GM12878 (cell line): ENCODE results near the gene COL4A2. TPM values are rescaled to one million over a fixed set of nuclear protein-coding genes. Genes with fewer than 3 reads are reported as not detected.

Source experiments
- ATAC-seq: fragments of 200-7000 bp; cut with Tn5 transposase; 3 replicates; pipeline ENCODE4 v1.9.1; 2020; ENCODE audit warnings: mild to moderate bottlenecking, moderate library complexity
- BruUV-seq: library from RNA; stranded (reverse); fragments of 400-500 nt; replicated peaks from 2 replicates; lab custom pipeline; 2021; lab: Mats Ljungman, UMichigan
- CTCF ChIA-PET: fragments of 300-600 bp; sonication (Branson Sonifier 250); formaldehyde crosslinking; extraction: SDS; loops from one replicate; lab custom pipeline; 2021; ENCODE audit warnings: inconsistent platforms; lab: Yijun Ruan, JAX
- POLR2A ChIA-PET: fragments of 350-600 bp; formaldehyde crosslinking; extraction: SDS; loops from one replicate; lab custom pipeline; 2021; ENCODE audit warnings: inconsistent platforms; lab: Charles Lee
- RAD21 ChIA-PET: fragments of 300-600 bp; sonication (Branson Sonifier 250); formaldehyde crosslinking; loops from one replicate; lab custom pipeline; 2023; ENCODE audit warnings: antibody characterized with exemption; ENCODE audit not compliant: unreplicated experiment; lab: Charles Lee
- SMC1A ChIA-PET: fragments of 300-600 bp; sonication (Branson Sonifier 250); formaldehyde crosslinking; loops from one replicate; lab custom pipeline; 2023; ENCODE audit not compliant: unreplicated experiment, uncharacterized antibody; lab: Charles Lee
- DNase-seq: peaks from one replicate; pipeline ENCODE4 v3.0.0-alpha.2; 2011; ENCODE audit warnings: low read depth, low spot score
- FAIRE-seq: peaks from 3 replicates; lab custom pipeline; 2011; peaks lifted over from hg19 to GRCh38; lab: Jason Lieb, UNC
- H2AFZ ChIP-seq: 2 replicates; pipeline ENCODE4 v1.6.0; 2011; ENCODE audit warnings: low read depth, low read length, control low read depth; ENCODE audit not compliant: control insufficient read depth
- H3K27ac ChIP-seq: 2 replicates; pipeline ENCODE4 v1.5.1; 2011; ENCODE audit warnings: control low read depth; ENCODE audit not compliant: control insufficient read depth, insufficient read depth
- H3K27me3 ChIP-seq, 2 experiments: replicated peaks in 1 of 2; 2 replicates each; pipeline versions ENCODE4 v1.6.0 to v1.6.1; 2011; ENCODE audit warnings: low read length in 1 of 2; ENCODE audit not compliant: control insufficient read depth in 2 of 2, insufficient read depth in 2 of 2
- H3K36me3 ChIP-seq, 2 experiments: 2 replicates each; pipeline ENCODE4 v1.5.1; 2011; ENCODE audit warnings: low read length in 1 of 2; ENCODE audit not compliant: control insufficient read depth in 2 of 2, insufficient read depth in 2 of 2
- H3K4me1 ChIP-seq: 2 replicates; pipeline ENCODE4 v1.6.1; 2011; ENCODE audit warnings: mild to moderate bottlenecking, low read length, moderate library complexity, mixed read lengths; ENCODE audit not compliant: control insufficient read depth, insufficient read depth
- H3K4me2 ChIP-seq: 2 replicates; pipeline ENCODE4 v1.6.0; 2011; ENCODE audit warnings: control low read depth; ENCODE audit not compliant: control insufficient read depth, insufficient read depth
- H3K4me3 ChIP-seq: fragments of 200-600 bp; sonication (generic); 2 replicates; pipeline ENCODE4 v1.5.1; 2016
- H3K79me2 ChIP-seq: 2 replicates; pipeline ENCODE4 v1.6.0; 2011; ENCODE audit warnings: low read length; ENCODE audit not compliant: control insufficient read depth, insufficient read depth
- H3K9ac ChIP-seq: 2 replicates; pipeline ENCODE4 v1.8.0; 2011; ENCODE audit warnings: low read length, control low read depth, mixed read lengths; ENCODE audit not compliant: control insufficient read depth, insufficient read depth
- H3K9me3 ChIP-seq: replicated peaks from 3 replicates; pipeline ENCODE4 v1.5.1; 2011; ENCODE audit warnings: mild to moderate bottlenecking, low read length; ENCODE audit not compliant: control insufficient read depth, insufficient read depth
- H4K20me1 ChIP-seq: 2 replicates; pipeline ENCODE4 v1.6.0; 2011; ENCODE audit not compliant: control insufficient read depth, insufficient read depth
- ATF7 ChIP-seq: fragments of 450-650 bp; IDR thresholded peaks from 2 replicates; pipeline ENCODE4 v1.6.1; 2016; ENCODE audit warnings: low read depth, mild to moderate bottlenecking
- BACH1 ChIP-seq: fragments of 450-650 bp; IDR thresholded peaks from 2 replicates; pipeline ENCODE4 v1.6.1; 2017; ENCODE audit warnings: mild to moderate bottlenecking, borderline replicate concordance
- CHD1 ChIP-seq: IDR thresholded peaks from 2 replicates; pipeline ENCODE4 v1.6.1; 2012; ENCODE audit warnings: low read depth, low read length, improper control_type of control experiment
- GATAD2B ChIP-seq: fragments of 450-650 bp; conservative IDR thresholded peaks from 2 replicates; pipeline ENCODE4 v1.6.1; 2017; ENCODE audit warnings: low read depth, mild to moderate bottlenecking, moderate library complexity
- IKZF1 ChIP-seq: fragments of 450-650 bp; conservative IDR thresholded peaks from 2 replicates; pipeline ENCODE4 v1.6.1; 2017; ENCODE audit warnings: antibody characterized with exemption, mild to moderate bottlenecking
- RAD21 ChIP-seq: IDR thresholded peaks from 2 replicates; pipeline ENCODE4 v1.6.1; 2011; ENCODE audit warnings: mild to moderate bottlenecking, low read depth, low read length, moderate library complexity; ENCODE audit not compliant: insufficient read depth
- SRF ChIP-seq, 2 experiments: IDR thresholded peaks; 2 replicates each; pipeline ENCODE4 v1.6.1; 2011; ENCODE audit warnings: low read depth in 2 of 2, low read length in 2 of 2, mild to moderate bottlenecking in 1 of 2, moderate library complexity in 1 of 2
- STAT1 ChIP-seq: fragments of 450-650 bp; conservative IDR thresholded peaks from 2 replicates; pipeline ENCODE4 v1.6.1; 2014; ENCODE audit warnings: antibody characterized with exemption, mild to moderate bottlenecking
- SUPT20H ChIP-seq: IDR thresholded peaks from 2 replicates; pipeline ENCODE4 v1.6.1; 2011; ENCODE audit warnings: low read depth, mild to moderate bottlenecking, low read length, moderate library complexity, borderline replicate concordance; ENCODE audit not compliant: control insufficient read depth
- WGBS: methylation state at CpG from one replicate; pipeline ENCODE4 v1.1.6; 2016; ENCODE audit warnings: low lambda C conversion rate; ENCODE audit not compliant: insufficient replicate concordance, insufficient coverage; ENCODE audit errors: missing lambda C conversion rate; 5-methylcytosine and 5-hydroxymethylcytosine counted together
- in situ Hi-C: fragments of 300-500 bp; cut with MboI; formaldehyde crosslinking; loops from 9 replicates; pipeline ENCODE4 v1.14.3; 2018; ENCODE audit warnings: mixed read lengths
- intact Hi-C: fragments of 100-400 bp; cut with micrococcal nuclease; formaldehyde crosslinking; loops from one replicate; pipeline ENCODE4 v1.14.2; 2022; ENCODE audit not compliant: unreplicated experiment
- polyA plus RNA-seq, 11 experiments: library from polyadenylated mRNA; depleted of rRNA in 4 of 11; unstranded in 6 of 11; stranded (reverse) in 5 of 11; fragments of >200 nt; fragmentation: Nextera tagmentation in 4 of 11; fragmentation: Illumina TruSeq in 1 of 11; extraction: Ambion mirVana in 4 of 11; extraction: Trizol in 1 of 11; gene quantifications; 1 replicate in 1 of 11; 2 replicates in 10 of 11; pipeline versions ENCODE4 v1.2.1 to v1.2.3, GENCODE V29; 2011 to 2016; ENCODE audit warnings: inconsistent platforms in 2 of 11, missing spikeins in 2 of 11, low read depth in 1 of 11
- total RNA-seq, 4 experiments: library from RNA; depleted of rRNA in 3 of 4; stranded (reverse); fragments of >200 nt in 3 of 4; fragmentation: Illumina TruSeq in 1 of 4; extraction: Trizol in 1 of 4; gene quantifications; 2 replicates each; pipeline versions ENCODE4 v1.2.1 to v1.2.3, GENCODE V29; 2013 to 2021

The COL4A2 gene
- total and polyA plus RNA-seq, 10 of the 15 experiments (the other 5 are each of a cell fraction or from before 2014, with no cell fraction given) = 0.16 to 1.6 (median 0.62) TPM; not detected in 3

- TF ChIP-seq GATAD2B (0 out of 2 replicates have a peak, but pooled peaks have one; percentile 34), BACH1 (no peak), CHD1 (no peak), SRF (IDR thresholded peaks at IDR 0.05; ENCODE audit: low read depth in 2 of 2, low read length in 2 of 2) (no peak), SUPT20H (no peak), IKZF1 (peak; percentile 77)
Observed at GRCh38 chr13:110421696-110422385, 114.8 kb downstream of the COL4A2 start (continued).

GRCh38 chr13:110422913-110423688 is 116.0 kb downstream of the COL4A2 start:
- intact Hi-C loops = no loop called here
- H3K27me3 ChIP-seq = peaks cover 0 to 3% of the 10 kb centered on the region in 2 experiments; a peak in 2 of 4 replicates
- WGBS = 5% methylated on average over 12 of the region's 12 CpGs

More at GRCh38 chr13:110422913-110423688, 116.0 kb downstream of the COL4A2 start:
- Histone ChIP-seq H3K4me3 (no peak overlapping the region), H3K79me2 (no peaks in the 10 kb centered on the region), H3K27ac (no peak overlapping the region), H3K4me2 (no peak overlapping the region), H3K36me3 (no peaks in the 10 kb centered on the region), H3K4me1 (no peaks in the 10 kb centered on the region), H4K20me1 (no peaks in the 10 kb centered on the region), H2AFZ (no peak overlapping the region), H3K9ac (no peak overlapping the region), H3K9me3 (no peaks in the 10 kb centered on the region)
- no peak for FAIRE-seq
- no peak for ATAC-seq
- ChIA-PET SMC1A (interaction anchor here (1.0 to 1.5 kb wide), 5 partner anchors 11 to 203 kb away, joined by 3 to 4 read pairs (median 3); no protein-coding TSS in a partner anchor), POLR2A (no interaction called here), RAD21 (no interaction called here), CTCF (interaction anchor here (1.1 to 1.9 kb wide), 2 partner anchors 20 to 21 kb away, joined by 4 to 11 read pairs; no protein-coding TSS in a partner anchor)
- BruUV-seq = no TSS peak
- TF ChIP-seq ATF7 = no peak
- no peak for TF ChIP-seq RAD21
- TF ChIP-seq STAT1 = no peak
- in situ Hi-C loops = loop anchor here (25.0 kb wide), 1 partner anchor 1461 kb away; no protein-coding TSS in a partner anchor
- no peak for DNase-seq
